K562 (cell line): ENCODE results near the gene C1orf116. TPM values are rescaled to one million over a fixed set of nuclear protein-coding genes. Genes with fewer than 3 reads are reported as not detected.
A peak's percentile ranks its signal among the peaks of the same experiment; 100 is the strongest.

Experiments used
- ATF7 ChIP-seq: fragments of 450-650 bp; IDR thresholded peaks from 2 replicates; pipeline ENCODE4 v1.7.1; 2014; ENCODE audit warnings: mild to moderate bottlenecking, moderate library complexity
- BHLHE40 ChIP-seq: IDR thresholded peaks from 2 replicates; pipeline ENCODE4 v1.6.1; 2011; ENCODE audit warnings: low read length, improper control_type of control experiment
- BRD9 ChIP-seq: fragments of 450-650 bp; IDR thresholded peaks from 2 replicates; pipeline ENCODE4 v1.6.1; 2018; ENCODE audit warnings: low read depth; ENCODE audit not compliant: partially characterized antibody
- CTBP1 ChIP-seq: fragments of 450-650 bp; IDR thresholded peaks from 2 replicates; pipeline ENCODE4 v1.6.1; 2016; ENCODE audit warnings: borderline replicate concordance
- FOXM1 ChIP-seq, 2 experiments: fragments of 450-650 bp in 1 of 2; sonication (generic) in 1 of 2; formaldehyde crosslinking in 1 of 2; IDR thresholded peaks; 2 replicates each; pipeline versions ENCODE4 v1.6.1 to v1.9.0; 2017 to 2022; ENCODE audit warnings: low read depth in 2 of 2, mild to moderate bottlenecking in 2 of 2, missing genetic modification reagents in 1 of 2, moderate library complexity in 1 of 2
- KAT7 ChIP-seq: sonication (generic); formaldehyde crosslinking; IDR thresholded peaks from 2 replicates; pipeline ENCODE4 v1.8.0; 2022; ENCODE audit warnings: missing genetic modification reagents, mild to moderate bottlenecking, borderline replicate concordance
- MECOM ChIP-seq: fragments of 250-450 bp; sonication (Bioruptor Pico); IDR thresholded peaks from 2 replicates; pipeline ENCODE4 v1.8.0; 2022; ENCODE audit warnings: inconsistent platforms
- MTA2 ChIP-seq: fragments of 450-650 bp; IDR thresholded peaks from 2 replicates; pipeline ENCODE4 v1.6.1; 2016; ENCODE audit warnings: low read depth
- SNIP1 ChIP-seq: fragments of 450-650 bp; IDR thresholded peaks from 2 replicates; pipeline ENCODE4 v1.7.1; 2017; ENCODE audit warnings: low read depth, mild to moderate bottlenecking
- TAF9B ChIP-seq: fragments of 450-650 bp; IDR thresholded peaks from 2 replicates; pipeline ENCODE4 v1.6.1; 2018; ENCODE audit warnings: mild to moderate bottlenecking; ENCODE audit not compliant: partially characterized antibody
- TBL1XR1 ChIP-seq, 2 experiments: IDR thresholded peaks; 2 replicates each; pipeline ENCODE4 v1.6.1; 2012; ENCODE audit warnings: improper control_type of control experiment in 2 of 2, low read length in 2 of 2, mild to moderate bottlenecking in 1 of 2
- TEAD2 ChIP-seq: fragments of 450-650 bp; IDR thresholded peaks from 2 replicates; pipeline ENCODE4 v1.6.1; 2016; ENCODE audit warnings: missing genetic modification characterization, control low read depth, missing compliant biosample characterization
- WHSC1 ChIP-seq: IDR thresholded peaks from one replicate; pipeline ENCODE4 v1.6.1; 2012; ENCODE audit warnings: low read length, control low read depth, inconsistent platforms
- ZBTB1 ChIP-seq: sonication (generic); formaldehyde crosslinking; IDR thresholded peaks from 2 replicates; pipeline ENCODE4 v1.8.1; 2023; ENCODE audit warnings: missing genetic modification reagents, low read depth, mild to moderate bottlenecking, borderline replicate concordance
- ZNF217 ChIP-seq: sonication (generic); formaldehyde crosslinking; IDR thresholded peaks from 2 replicates; pipeline ENCODE4 v1.8.0; 2022; ENCODE audit warnings: mild to moderate bottlenecking, missing genetic modification reagents
- polyA plus RNA-seq, 8 experiments: library from polyadenylated mRNA; depleted of rRNA in 4 of 8; stranded (reverse) in 5 of 8; unstranded in 3 of 8; fragments of >200 nt; fragmentation: Nextera tagmentation in 2 of 8; fragmentation: Illumina TruSeq in 1 of 8; extraction: Ambion mirVana in 2 of 8; extraction: Trizol in 1 of 8; gene quantifications; 2 replicates each; pipeline versions ENCODE4 v1.2.1 to v1.2.3, GENCODE V29; 2011 to 2014; ENCODE audit warnings: inconsistent platforms in 1 of 8, missing spikeins in 1 of 8
- total RNA-seq, 7 experiments: library from RNA; depleted of rRNA in 6 of 7; stranded (reverse); fragments of >200 nt in 6 of 7; fragmentation: Illumina TruSeq in 2 of 7; extraction: Trizol in 2 of 7; gene quantifications; 2 replicates each; pipeline versions ENCODE4 v1.2.1 to v1.2.3, GENCODE V29; 2011 to 2021; ENCODE audit warnings: low replicate concordance in 1 of 7
- TF ChIP-seq, protein P1 (sequence below): sonication (generic); formaldehyde crosslinking; IDR thresholded peaks from 2 replicates; pipeline ENCODE4 v1.8.1; 2023; ENCODE audit warnings: mild to moderate bottlenecking, missing genetic modification reagents
- TF ChIP-seq, protein P2 (sequence below): fragments of 450-650 bp; IDR thresholded peaks from 2 replicates; pipeline ENCODE4 v1.6.1; 2016; ENCODE audit warnings: missing biosample characterization, missing genetic modification characterization
- TF ChIP-seq, protein P3 (sequence below), 2 experiments: fragments of 450-650 bp in 1 of 2; sonication (generic) in 1 of 2; formaldehyde crosslinking; conservative IDR thresholded peaks; 2 replicates each; pipeline versions ENCODE4 v1.4.0 to v1.8.1; 2020 to 2022; ENCODE audit warnings: mild to moderate bottlenecking in 1 of 2, missing genetic modification reagents in 1 of 2

The C1orf116 gene
- total and polyA plus RNA-seq, 9 of the 15 experiments (the other 6 are each of a cell fraction or from before 2014, with no cell fraction given), result 0.62 to 3.0 (median 0.95) TPM

DNA sequence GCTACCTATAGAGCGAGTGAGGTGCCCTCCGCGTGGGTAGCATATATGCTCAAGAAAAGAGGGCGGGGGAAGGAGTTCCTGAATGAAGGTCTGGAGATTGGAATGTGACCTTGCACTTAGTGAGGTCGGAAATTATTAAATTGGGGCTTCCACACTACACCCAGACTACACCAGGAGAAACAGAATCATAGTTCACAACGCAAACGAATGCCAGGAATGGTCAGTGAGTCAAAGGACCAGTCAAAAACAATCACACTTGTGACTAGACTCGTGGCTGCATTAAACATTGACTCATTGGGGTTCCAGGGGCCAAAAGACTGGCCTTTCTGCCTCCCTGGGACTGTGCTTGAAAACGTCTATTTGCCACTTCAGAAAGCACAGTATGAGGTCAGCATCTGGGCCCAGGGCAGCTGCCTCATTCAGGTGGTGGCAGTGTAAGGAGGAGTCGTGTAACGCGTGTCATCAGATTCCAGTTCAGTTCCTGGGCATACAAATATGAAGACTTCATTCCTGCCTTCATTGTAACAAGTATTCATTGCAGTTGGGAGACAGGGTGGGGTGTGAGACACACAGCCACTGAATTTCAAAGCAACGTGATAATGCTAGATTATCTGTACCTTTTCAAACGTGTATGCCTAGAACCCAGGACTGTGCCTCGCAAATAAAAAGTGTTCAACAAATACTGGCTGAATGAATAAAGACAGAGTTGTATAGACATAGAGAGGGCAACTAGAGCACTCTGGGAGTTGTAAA is 18.8 kb upstream of the C1orf116 start, which contains the start of gene YOD1 (continued):
- peak; percentile 95 for TF ChIP-seq KAT7
- TF ChIP-seq ZNF217 (CRISPR knock-in tag), result no peak
- TF ChIP-seq, protein P1, sequence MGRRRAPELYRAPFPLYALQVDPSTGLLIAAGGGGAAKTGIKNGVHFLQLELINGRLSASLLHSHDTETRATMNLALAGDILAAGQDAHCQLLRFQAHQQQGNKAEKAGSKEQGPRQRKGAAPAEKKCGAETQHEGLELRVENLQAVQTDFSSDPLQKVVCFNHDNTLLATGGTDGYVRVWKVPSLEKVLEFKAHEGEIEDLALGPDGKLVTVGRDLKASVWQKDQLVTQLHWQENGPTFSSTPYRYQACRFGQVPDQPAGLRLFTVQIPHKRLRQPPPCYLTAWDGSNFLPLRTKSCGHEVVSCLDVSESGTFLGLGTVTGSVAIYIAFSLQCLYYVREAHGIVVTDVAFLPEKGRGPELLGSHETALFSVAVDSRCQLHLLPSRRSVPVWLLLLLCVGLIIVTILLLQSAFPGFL, result peak; percentile 72; the same call in 1 of the 2 replicates
- TF ChIP-seq, protein P2, sequence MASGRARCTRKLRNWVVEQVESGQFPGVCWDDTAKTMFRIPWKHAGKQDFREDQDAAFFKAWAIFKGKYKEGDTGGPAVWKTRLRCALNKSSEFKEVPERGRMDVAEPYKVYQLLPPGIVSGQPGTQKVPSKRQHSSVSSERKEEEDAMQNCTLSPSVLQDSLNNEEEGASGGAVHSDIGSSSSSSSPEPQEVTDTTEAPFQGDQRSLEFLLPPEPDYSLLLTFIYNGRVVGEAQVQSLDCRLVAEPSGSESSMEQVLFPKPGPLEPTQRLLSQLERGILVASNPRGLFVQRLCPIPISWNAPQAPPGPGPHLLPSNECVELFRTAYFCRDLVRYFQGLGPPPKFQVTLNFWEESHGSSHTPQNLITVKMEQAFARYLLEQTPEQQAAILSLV (tag), result 0 out of 2 replicates have a peak, but pooled peaks have one; percentile 12
- no peak for TF ChIP-seq WHSC1
- 0 out of 2 replicates have a peak, but pooled peaks have one; percentile 32 for TF ChIP-seq MECOM (CRISPR knock-in tag)
- 0 out of 2 replicates have a peak, but pooled peaks have one; percentile 5 for TF ChIP-seq MTA2
- TF ChIP-seq FOXM1 (IDR thresholded peaks at IDR 0.05; ENCODE audit: low read depth), result peak; percentile 34; the same call in 1 of the 2 replicates
- TF ChIP-seq FOXM1 (CRISPR knock-in tag; IDR thresholded peaks at IDR 0.05; ENCODE audit: low read depth), result no peak
- TF ChIP-seq BHLHE40, result peak; percentile 24; the same call in 1 of the 2 replicates
- TF ChIP-seq SNIP1, result no peak
- TF ChIP-seq CTBP1, result no peak
- TF ChIP-seq TAF9B, result peak; percentile 34
- 0 out of 2 replicates have a peak, but pooled peaks have one; percentile 35 for TF ChIP-seq ATF7
- TF ChIP-seq, protein P3, sequence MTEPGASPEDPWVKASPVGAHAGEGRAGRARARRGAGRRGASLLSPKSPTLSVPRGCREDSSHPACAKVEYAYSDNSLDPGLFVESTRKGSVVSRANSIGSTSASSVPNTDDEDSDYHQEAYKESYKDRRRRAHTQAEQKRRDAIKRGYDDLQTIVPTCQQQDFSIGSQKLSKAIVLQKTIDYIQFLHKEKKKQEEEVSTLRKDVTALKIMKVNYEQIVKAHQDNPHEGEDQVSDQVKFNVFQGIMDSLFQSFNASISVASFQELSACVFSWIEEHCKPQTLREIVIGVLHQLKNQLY (CRISPR knock-in tag; conservative IDR thresholded peaks at IDR 0.05), result 0 out of 4 replicates have a peak, but pooled peaks of 1 of the 2 experiments have one; percentile 33
- TF ChIP-seq ZBTB1 (CRISPR knock-in tag), result peak; percentile 40; the same call in 1 of the 2 replicates
- TF ChIP-seq TEAD2 (tag), result peak; percentile 74; the same call in 1 of the 2 replicates
- TF ChIP-seq BRD9, result peak; percentile 13
- no peak for TF ChIP-seq TBL1XR1 (IDR thresholded peaks at IDR 0.05; ENCODE audit: low read length in 2 of 2)
